ENCODE measurements around the gene AIG1.
"Not testable (repeated sequence)": the region's sequence is repeated elsewhere in the genome, so short reads cannot be mapped to it uniquely, and the experiment has no call there.

The AIG1 gene

GRCh38 chr6:143332153-143332845 is 271.6 kb downstream of the AIG1 start:
- DNase-seq (ENCODE audit: low spot score) = no peak

GRCh38 chr6:143333081-143333480 is 272.4 kb downstream of the AIG1 start:
- no peak for DNase-seq (ENCODE audit: low spot score)

- DNase-seq (ENCODE audit: low spot score) = no peak
Measured at GRCh38 chr6:143333749-143334520, 273.2 kb downstream of the AIG1 start.

GRCh38 chr6:143335865-143336264 is 275.2 kb downstream of the AIG1 start:
- DNase-seq (ENCODE audit: low spot score) = no peak

GRCh38 chr6:143336446-143337152 is 275.9 kb downstream of the AIG1 start:
- DNase-seq (ENCODE audit: low spot score) = no peak

- DNase-seq (ENCODE audit: low spot score) = peak; percentile 39
Measured at GRCh38 chr6:143337201-143337949, 276.7 kb downstream of the AIG1 start.

GRCh38 chr6:143339223-143339622 is 278.5 kb downstream of the AIG1 start:
- DNase-seq (ENCODE audit: low spot score) = no peak

GRCh38 chr6:143345477-143345876 is 284.8 kb downstream of the AIG1 start:
- not testable (repeated sequence) for DNase-seq (ENCODE audit: low spot score)

- no peak for DNase-seq (ENCODE audit: low spot score)
Measured at GRCh38 chr6:143346004-143346403, 285.3 kb downstream of the AIG1 start.

- no peak for DNase-seq (ENCODE audit: low spot score)
Measured at GRCh38 chr6:143348531-143348930, 287.8 kb downstream of the AIG1 start.

- DNase-seq (ENCODE audit: low spot score) = no peak
Measured at GRCh38 chr6:143349530-143349929, 288.8 kb downstream of the AIG1 start.

GRCh38 chr6:143356101-143356880 is 295.6 kb downstream of the AIG1 start:
- DNase-seq (ENCODE audit: low spot score) = no peak

- DNase-seq (ENCODE audit: low spot score) = no peak
Measured at GRCh38 chr6:143357152-143357551, 296.5 kb downstream of the AIG1 start.

- DNase-seq (ENCODE audit: low spot score) = no peak
Measured at GRCh38 chr6:143357561-143358255, 297.0 kb downstream of the AIG1 start.

GRCh38 chr6:143361536-143362191 is 301.0 kb downstream of the AIG1 start:
- DNase-seq (ENCODE audit: low spot score) = no peak

- DNase-seq (ENCODE audit: low spot score) = no peak
Measured at GRCh38 chr6:143362192-143362558, 301.5 kb downstream of the AIG1 start.

- no peak for DNase-seq (ENCODE audit: low spot score)
Measured at GRCh38 chr6:143363299-143363698, 302.6 kb downstream of the AIG1 start.

GRCh38 chr6:143368426-143368825 is 307.7 kb downstream of the AIG1 start:
- no peak for DNase-seq (ENCODE audit: low spot score)

GRCh38 chr6:143369971-143370370 is 309.3 kb downstream of the AIG1 start:
- DNase-seq (ENCODE audit: low spot score) = no peak

GRCh38 chr6:143370812-143371370 is 310.2 kb downstream of the AIG1 start:
- DNase-seq (ENCODE audit: low spot score) = no peak
